CD14-positive monocyte (primary cell): ENCODE results near the gene NSUN7. TPM values are rescaled to one million over a fixed set of nuclear protein-coding genes. Genes with fewer than 3 reads are reported as not detected.

Source experiments
- DNase-seq, 3 donors: peaks; one replicate each; pipeline ENCODE4 v3.0.0-alpha.2; 2011 to 2022
- H2AFZ ChIP-seq: 2 replicates; pipeline ENCODE4 v1.6.0; 2012; ENCODE audit warnings: mild to moderate bottlenecking, low read depth, low read length, inconsistent platforms; ENCODE audit not compliant: insufficient read depth, poor library complexity, severe bottlenecking
- H3K27ac ChIP-seq, 2 donors: 1 replicate in 1 of 2; 2 replicates in 1 of 2; pipeline ENCODE4 v1.5.1; 2012 to 2013; ENCODE audit warnings: low read length in 2 of 2, control low read depth in 1 of 2, inconsistent platforms in 1 of 2, low read depth in 1 of 2, mild to moderate bottlenecking in 1 of 2
- H3K27me3 ChIP-seq, 2 donors: one replicate each; pipeline versions ENCODE4 v1.6.0 to v1.6.1; 2011 to 2013; ENCODE audit warnings: low read length in 2 of 2; ENCODE audit not compliant: control insufficient read depth in 2 of 2, insufficient read depth in 2 of 2
- H3K36me3 ChIP-seq, 2 donors: replicated peaks in 1 of 2; 1 replicate in 1 of 2; 2 replicates in 1 of 2; pipeline versions ENCODE4 v1.5.1 to v1.6.1; 2012 to 2013; ENCODE audit warnings: low read length in 2 of 2, control low read depth in 1 of 2, inconsistent platforms in 1 of 2, mild to moderate bottlenecking in 1 of 2; ENCODE audit not compliant: insufficient read depth in 2 of 2, control insufficient read depth in 1 of 2
- H3K4me1 ChIP-seq, 2 donors: 1 replicate in 1 of 2; 2 replicates in 1 of 2; pipeline versions ENCODE4 v1.5.1 to v1.6.1; 2012 to 2013; ENCODE audit warnings: low read length in 2 of 2, control low read depth in 1 of 2, inconsistent platforms in 1 of 2, mild to moderate bottlenecking in 1 of 2, moderate library complexity in 1 of 2; ENCODE audit not compliant: insufficient read depth in 2 of 2, control insufficient read depth in 1 of 2
- H3K4me2 ChIP-seq: replicated peaks from 2 replicates; pipeline ENCODE3; 2012; ENCODE audit warnings: low read length, moderate library complexity, mild to moderate bottlenecking; ENCODE audit not compliant: poor library complexity, severe bottlenecking; ENCODE audit errors: extremely low read depth
- H3K4me3 ChIP-seq, 3 experiments: fragments of 200-600 bp in 1 of 3; sonication (generic) in 1 of 3; replicated peaks in 1 of 3; 1 replicate in 2 of 3; 2 replicates in 1 of 3; pipeline ENCODE4 v1.5.1; 2011 to 2013; ENCODE audit warnings: low read length in 3 of 3, mild to moderate bottlenecking in 3 of 3, control low read depth in 2 of 3, low read depth in 2 of 3, inconsistent platforms in 1 of 3, moderate library complexity in 1 of 3
- H3K79me2 ChIP-seq: 2 replicates; pipeline ENCODE4 v1.6.0; 2012; ENCODE audit warnings: mild to moderate bottlenecking, control low read depth, inconsistent platforms, low read length, moderate library complexity; ENCODE audit not compliant: insufficient read depth
- H3K9ac ChIP-seq: 2 replicates; pipeline ENCODE4 v1.6.0; 2017; ENCODE audit warnings: low read length, mild to moderate bottlenecking; ENCODE audit not compliant: insufficient read depth, poor library complexity, severe bottlenecking
- H3K9me3 ChIP-seq, 2 donors: replicated peaks in 1 of 2; 1 replicate in 1 of 2; 2 replicates in 1 of 2; pipeline versions ENCODE4 v1.5.1 to v1.6.1; 2012 to 2013; ENCODE audit warnings: low read length in 2 of 2, control low read depth in 1 of 2; ENCODE audit not compliant: control insufficient read depth in 1 of 2, insufficient read depth in 1 of 2
- H4K20me1 ChIP-seq: 2 replicates; pipeline ENCODE4 v1.6.0; 2012; ENCODE audit warnings: mild to moderate bottlenecking, low read length, control low read depth, moderate library complexity; ENCODE audit not compliant: insufficient read depth
- H3K27ac Mint-ChIP-seq, 7 donors: one replicate each; pipeline ENCODE4 v1.8.0; 2020; ENCODE audit warnings: mild to moderate bottlenecking in 7 of 7, mixed read lengths in 7 of 7, moderate library complexity in 6 of 7, inconsistent platforms in 2 of 7
- H3K27me3 Mint-ChIP-seq, 3 donors: one replicate each; pipeline ENCODE4 v1.8.0; 2021 to 2022; ENCODE audit warnings: low read depth in 3 of 3, mild to moderate bottlenecking in 3 of 3, mixed read lengths in 3 of 3, moderate library complexity in 3 of 3, inconsistent platforms in 1 of 3
- H3K36me3 Mint-ChIP-seq, 2 donors: one replicate each; pipeline ENCODE4 v1.8.0; 2020; ENCODE audit warnings: mixed read lengths in 2 of 2, inconsistent platforms in 1 of 2, mild to moderate bottlenecking in 1 of 2
- H3K4me1 Mint-ChIP-seq: one replicate; pipeline ENCODE4 v1.8.0; 2020; ENCODE audit warnings: mild to moderate bottlenecking, mixed read lengths
- H3K4me3 Mint-ChIP-seq, 2 donors: one replicate each; pipeline ENCODE4 v1.8.0; 2020; ENCODE audit warnings: mild to moderate bottlenecking in 2 of 2, mixed read lengths in 2 of 2, moderate library complexity in 1 of 2
- H3K9me3 Mint-ChIP-seq, 7 donors: one replicate each; pipeline ENCODE4 v1.8.0; 2020 to 2022; ENCODE audit warnings: mixed read lengths in 7 of 7, mild to moderate bottlenecking in 6 of 7, moderate library complexity in 6 of 7, inconsistent platforms in 2 of 7
- CTCF ChIP-seq: fragments of 200-600 bp; IDR thresholded peaks from one replicate; pipeline ENCODE4 v1.8.0; 2022; ENCODE audit warnings: antibody characterized with exemption, mild to moderate bottlenecking
- WGBS: methylation state at CpG from one replicate; pipeline ENCODE4 v1.1.5; 2013; ENCODE audit warnings: missing lambda C conversion rate; ENCODE audit not compliant: insufficient coverage; 5-methylcytosine and 5-hydroxymethylcytosine counted together
- intact Hi-C, 2 donors: fragments of 100-400 bp; cut with micrococcal nuclease; formaldehyde crosslinking; loops; one replicate each; pipeline versions ENCODE4 v1.15.0 to v1.15.1; 2023
- polyA plus RNA-seq, 3 donors: library from polyadenylated mRNA; depleted of rRNA in 1 of 3; unstranded in 2 of 3; stranded (reverse) in 1 of 3; fragments of 300-500 nt in 2 of 3; fragments of >200 nt in 1 of 3; fragmentation: Illumina TruSeq in 2 of 3; gene quantifications; 1 replicate in 2 of 3; 2 replicates in 1 of 3; pipeline ENCODE4 v1.2.3, GENCODE V29; 2012 to 2021

The NSUN7 gene
- polyA plus RNA-seq, 3 donors = 0.21 to 0.62 (median 0.57) TPM

GRCh38 chr4:40737879-40738278, 11.9 kb upstream of the NSUN7 start:
- Histone ChIP-seq H2AFZ (no peak overlapping the region), H3K27me3 (no peaks in the 10 kb centered on the region), H4K20me1 (no peaks in the 10 kb centered on the region), H3K9ac (no peak overlapping the region), H3K79me2 (no peaks in the 10 kb centered on the region), H3K9me3 (no peaks in the 10 kb centered on the region), H3K4me1 (peaks cover 22 to 24% of the 10 kb centered on the region in 2 donors), H3K4me3 (no peak overlapping the region), H3K27ac (no peak overlapping the region), H3K36me3 (no peaks in the 10 kb centered on the region), H3K4me2 (no peak overlapping the region)
- WGBS = no CpG with 5 or more reads among the region's 2 CpGs
- no peak overlapping the region for H3K27ac Mint-ChIP-seq
- H3K9me3 Mint-ChIP-seq = no peaks in the 10 kb centered on the region
- H3K27me3 Mint-ChIP-seq = peaks cover 0 to 9% (median 0%) of the 10 kb centered on the region in 3 donors
- H3K36me3 Mint-ChIP-seq = no peaks in the 10 kb centered on the region
- peaks cover 22% of the 10 kb centered on the region for H3K4me1 Mint-ChIP-seq
- no peak for DNase-seq
- no peak for TF ChIP-seq CTCF
- H3K4me3 Mint-ChIP-seq = no peak overlapping the region
- intact Hi-C loops = loop anchor here (2.0 to 10.0 kb wide), 3 partner anchors 107 to 159 kb away; no protein-coding TSS in a partner anchor

GRCh38 chr4:40739347-40739746, 10.4 kb upstream of the NSUN7 start:
- Mint-ChIP-seq H3K9me3 (no peaks in the 10 kb centered on the region), H3K36me3 (no peaks in the 10 kb centered on the region), H3K4me1 (peaks cover 9% of the 10 kb centered on the region), H3K27ac (no peak overlapping the region), H3K27me3 (peaks cover 0 to 6% (median 0%) of the 10 kb centered on the region in 3 donors), H3K4me3 (no peak overlapping the region)
- TF ChIP-seq CTCF = no peak
- H3K27me3 ChIP-seq = no peaks in the 10 kb centered on the region
- intact Hi-C loops = loop anchor here in 1 of 2 donors (5.0 to 10.0 kb wide), 2 partner anchors 105 to 158 kb away; no protein-coding TSS in a partner anchor
- peaks cover 7 to 10% of the 10 kb centered on the region in 2 donors for H3K4me1 ChIP-seq
- DNase-seq = no peak
- no peaks in the 10 kb centered on the region for H3K36me3 ChIP-seq
- H3K9ac ChIP-seq = no peak overlapping the region
- H2AFZ ChIP-seq = no peak overlapping the region
- no peak overlapping the region for H3K4me3 ChIP-seq
- no peaks in the 10 kb centered on the region for H4K20me1 ChIP-seq
- no peak overlapping the region for H3K27ac ChIP-seq
- no peak overlapping the region for H3K4me2 ChIP-seq
- no peaks in the 10 kb centered on the region for H3K79me2 ChIP-seq
- no peaks in the 10 kb centered on the region for H3K9me3 ChIP-seq
